Erythroblast (primary cell): ENCODE results near the gene SPEG.

Experiments used
- GATA1 ChIP-seq: IDR thresholded peaks from 2 replicates; pipeline ENCODE4 v1.6.1; 2011; ENCODE audit warnings: low read depth, mild to moderate bottlenecking, control low read depth, low read length, moderate library complexity
- POLR2A ChIP-seq: IDR thresholded peaks from 2 replicates; pipeline ENCODE4 v1.6.1; 2011; ENCODE audit warnings: mild to moderate bottlenecking, low read length

GRCh38 chr2:219446689-219447088 lies 12.0 kb downstream of the SPEG start:
- TF ChIP-seq POLR2A: no peak
- no peak for TF ChIP-seq GATA1
